KOPT-K1 (cell line): ENCODE data around the gene CAMK2D.
"Not testable (repeated sequence)": the region's sequence is repeated elsewhere in the genome, so short reads cannot be mapped to it uniquely, and the experiment has no call there.

Experiments used
- H3K27ac ChIP-seq: fragments of 200-600 bp; sonication (generic); 2 replicates; pipeline ENCODE4 v1.5.1; 2016; ENCODE audit warnings: antibody characterized with exemption, mild to moderate bottlenecking, low read depth, low read length; ENCODE audit not compliant: poor library complexity, severe bottlenecking
- H3K36me3 ChIP-seq: fragments of 200-600 bp; sonication (generic); 2 replicates; pipeline ENCODE4 v1.5.1; 2017; ENCODE audit warnings: antibody characterized with exemption, mild to moderate bottlenecking, low read length, moderate library complexity; ENCODE audit not compliant: insufficient read depth
- H3K9me3 ChIP-seq: fragments of 200-600 bp; sonication (generic); 2 replicates; pipeline ENCODE4 v1.5.1; 2017; ENCODE audit warnings: antibody characterized with exemption, low read length, mild to moderate bottlenecking; ENCODE audit not compliant: insufficient read depth, poor library complexity, severe bottlenecking

Gene CAMK2D

DNA sequence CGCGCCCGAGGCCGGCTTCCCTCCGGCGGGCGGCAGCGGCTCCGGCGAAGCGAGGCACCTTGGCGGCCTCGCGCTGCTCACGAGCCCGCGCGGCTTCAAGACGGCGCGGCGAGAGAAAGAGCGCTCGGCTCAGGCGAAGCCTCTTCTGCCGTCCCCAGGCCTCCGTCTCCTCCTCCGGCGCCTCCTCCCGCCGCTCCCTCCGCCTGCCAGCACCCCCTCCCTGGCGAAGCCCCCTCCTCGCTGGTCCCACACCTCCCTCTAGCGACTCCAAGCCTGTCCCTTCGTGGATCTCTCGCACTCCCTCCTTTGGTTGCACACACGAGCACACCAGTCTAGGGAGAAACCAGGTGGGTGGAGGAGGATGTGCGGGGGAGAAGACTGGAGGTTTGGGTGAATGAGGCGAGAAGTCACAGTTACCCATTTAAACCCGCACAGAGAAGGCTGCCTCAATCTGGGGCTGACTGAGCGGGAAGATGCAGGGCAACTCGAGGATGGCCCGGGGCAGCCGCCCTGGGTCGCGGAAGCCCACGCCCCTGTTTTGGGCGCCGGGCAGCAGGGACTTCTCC, at the start of gene CAMK2D:
Gene CAMK2D (minus strand): TSS at position 119 of the 566 bp plus-strand sequence. CDS start 670 bp downstream, outside the sequence.
- no peaks in the 10 kb centered on the region for H3K9me3 ChIP-seq
- peak within 1 kb of the TSS; percentile 98 for H3K27ac ChIP-seq
- H3K36me3 ChIP-seq: peaks cover 17% of the 10 kb centered on the region

DNA sequence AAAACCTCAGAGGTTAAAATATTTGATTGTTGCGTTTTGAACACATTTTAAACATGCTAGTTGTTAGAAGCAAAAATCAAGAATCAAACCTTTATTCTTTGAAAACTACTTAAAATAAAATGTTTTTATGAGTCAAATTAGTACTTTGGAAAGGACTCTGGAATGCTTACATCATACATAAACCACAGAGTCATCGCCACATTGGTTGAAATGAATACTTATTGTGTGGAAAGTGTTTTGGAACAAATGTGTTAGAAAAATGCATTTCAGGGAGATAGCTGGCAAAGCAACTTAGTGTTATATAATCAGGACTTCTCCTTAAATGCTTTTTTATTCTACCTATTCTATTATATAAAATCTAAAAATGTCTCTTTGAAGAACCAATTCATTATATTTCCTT, 49.4 kb upstream of the CAMK2D start:
- H3K27ac ChIP-seq: no peak overlapping the region
- no peaks in the 10 kb centered on the region for H3K36me3 ChIP-seq
- H3K9me3 ChIP-seq: no peaks in the 10 kb centered on the region

DNA sequence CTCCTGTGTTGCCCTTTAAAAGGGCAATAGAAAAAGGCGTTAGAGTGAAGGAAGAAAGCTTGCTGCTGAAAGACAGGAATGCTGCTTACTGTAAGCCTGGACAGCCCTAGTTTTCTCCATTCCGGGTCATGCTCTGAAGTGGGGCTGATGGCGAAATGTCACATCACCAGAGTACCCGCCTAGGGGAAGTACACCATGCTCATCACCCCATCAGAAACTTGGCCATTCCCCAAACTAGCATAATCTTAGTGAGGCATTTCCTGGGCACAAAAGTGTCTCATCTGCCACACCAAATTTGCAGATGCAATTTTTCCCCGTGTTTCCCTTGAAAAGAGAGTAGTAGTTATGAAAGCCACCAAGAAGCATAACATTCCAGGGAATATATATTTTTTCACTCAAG, 47.8 kb upstream of the CAMK2D start:
- Histone ChIP-seq H3K36me3 (no peaks in the 10 kb centered on the region), H3K9me3 (no peaks in the 10 kb centered on the region), H3K27ac (no peak overlapping the region)

DNA sequence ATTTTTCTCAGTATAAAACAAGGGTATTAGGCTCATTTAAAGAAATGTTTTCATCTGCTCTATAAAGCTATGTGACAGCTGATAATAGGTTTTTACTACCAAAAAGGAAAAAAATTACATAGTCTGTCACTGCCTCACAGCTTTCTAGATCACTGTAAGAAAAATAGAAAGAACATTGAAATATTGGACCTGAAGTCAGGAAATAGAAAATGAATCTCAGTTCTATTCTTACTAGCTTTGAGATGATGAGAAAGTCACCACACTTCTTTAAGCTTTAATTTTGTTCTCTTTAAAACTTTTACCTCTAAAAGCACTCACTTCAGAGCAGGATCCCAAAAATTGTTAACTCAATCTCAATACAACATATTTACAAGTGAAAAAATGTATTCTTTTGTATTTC, 45.3 kb upstream of the CAMK2D start:
- H3K36me3 ChIP-seq: no peaks in the 10 kb centered on the region
- H3K9me3 ChIP-seq: peaks cover 7% of the 10 kb centered on the region
- H3K27ac ChIP-seq: no peak overlapping the region

DNA sequence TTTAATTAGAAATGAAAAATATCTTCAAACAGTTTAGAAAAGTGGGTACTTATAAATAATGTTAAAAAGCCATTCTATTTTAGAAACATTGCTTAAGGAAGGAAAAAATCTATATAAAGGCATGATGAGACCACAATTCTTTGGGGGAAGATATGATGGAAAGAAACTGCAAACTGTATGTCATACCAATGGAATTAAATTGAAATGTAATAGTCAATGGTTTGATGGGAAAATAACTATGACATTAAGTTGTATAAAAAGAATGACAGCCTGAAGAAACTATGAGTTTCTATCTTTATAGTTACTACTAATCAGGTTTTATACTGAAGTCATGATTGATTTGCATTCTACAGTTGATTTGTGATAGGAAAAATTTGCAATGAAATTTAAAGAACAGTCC, 40.3 kb upstream of the CAMK2D start:
- Histone ChIP-seq H3K36me3 (no peaks in the 10 kb centered on the region), H3K27ac (no peak overlapping the region), H3K9me3 (peaks cover 7% of the 10 kb centered on the region)

DNA sequence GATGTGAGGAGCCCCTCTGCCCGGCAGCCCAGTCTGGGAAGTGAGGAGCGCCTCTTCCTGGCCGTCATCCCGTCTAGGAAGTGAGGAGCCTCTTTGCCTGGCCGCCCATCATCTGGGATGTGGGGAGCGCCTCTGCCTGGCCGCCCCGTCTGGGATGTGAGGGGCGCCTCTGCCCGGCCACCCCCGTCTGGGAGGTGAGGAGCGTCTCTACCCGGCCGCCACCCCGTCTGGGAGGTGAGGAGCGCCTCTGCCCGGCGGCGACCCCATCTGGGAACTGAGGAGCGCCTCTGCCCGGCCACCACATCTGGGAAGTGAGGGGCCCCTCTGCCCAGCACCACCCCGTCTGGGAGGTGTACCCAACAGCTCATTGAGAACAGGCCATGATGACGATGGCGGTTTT, 34.8 kb upstream of the CAMK2D start:
- H3K27ac ChIP-seq, H3K36me3 ChIP-seq: not testable (repeated sequence)
- H3K9me3 ChIP-seq: peaks cover 13% of the 10 kb centered on the region

DNA sequence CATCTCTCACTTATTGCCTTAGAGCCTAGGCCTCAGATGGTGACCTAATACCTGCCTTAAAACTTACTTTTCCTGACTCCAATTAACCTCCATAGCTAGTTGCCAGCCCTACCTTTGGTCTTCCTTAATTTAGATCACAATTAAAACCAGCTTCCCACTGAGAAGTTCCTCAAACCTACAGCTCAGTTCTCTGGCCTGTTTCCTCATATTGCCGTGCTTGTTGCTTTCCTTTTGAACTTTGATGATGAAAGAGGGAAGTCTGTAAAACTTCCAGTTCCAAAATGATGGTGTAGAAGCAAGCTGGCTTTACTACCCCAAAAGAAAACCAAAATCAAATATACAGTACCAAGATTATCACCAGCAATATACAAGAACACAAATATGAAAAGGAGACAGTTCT, 28.9 kb upstream of the CAMK2D start:
- Histone ChIP-seq H3K27ac (no peak overlapping the region), H3K9me3 (peaks cover 18% of the 10 kb centered on the region), H3K36me3 (no peaks in the 10 kb centered on the region)

DNA sequence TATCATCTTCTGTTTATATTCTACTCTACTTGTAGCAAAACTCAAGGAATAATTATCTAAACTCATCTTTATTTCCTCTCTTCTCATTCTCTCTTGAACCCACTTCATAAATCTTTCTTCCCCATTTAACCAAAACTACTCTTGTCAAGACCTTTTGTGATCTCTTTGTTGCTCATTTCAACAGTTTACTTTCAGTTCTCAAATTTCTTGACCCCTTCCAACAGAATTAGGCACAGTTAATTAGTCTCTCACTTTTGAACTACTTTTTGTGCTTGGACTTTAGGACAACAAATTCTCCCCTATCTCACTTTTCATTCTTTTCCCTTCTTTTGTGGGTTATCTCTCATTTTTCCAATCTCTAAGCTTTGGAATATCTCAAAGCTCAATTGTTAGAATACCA, 27.4 kb upstream of the CAMK2D start:
- Histone ChIP-seq H3K9me3 (peaks cover 18% of the 10 kb centered on the region), H3K36me3 (no peaks in the 10 kb centered on the region), H3K27ac (no peak overlapping the region)

DNA sequence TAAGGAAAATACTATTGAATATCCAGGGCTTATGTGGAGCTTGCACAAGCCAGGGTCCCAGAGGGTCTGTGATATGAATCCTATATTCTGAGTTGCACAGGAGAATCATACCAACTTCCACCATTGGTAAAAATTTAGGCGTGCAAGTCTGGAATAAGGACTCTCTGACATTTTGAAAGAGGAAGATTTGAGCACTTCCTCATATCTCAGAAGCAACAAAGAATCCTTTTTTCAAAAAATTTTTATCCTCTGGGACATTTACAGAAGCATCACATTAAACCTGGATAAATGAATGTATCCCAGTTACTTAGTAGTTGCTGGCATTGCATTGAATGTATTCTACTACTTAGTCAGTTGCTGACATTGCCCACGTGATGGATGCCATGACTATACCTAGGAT, 24.2 kb upstream of the CAMK2D start:
- Histone ChIP-seq H3K9me3 (peaks cover 5% of the 10 kb centered on the region), H3K36me3 (no peaks in the 10 kb centered on the region), H3K27ac (no peak overlapping the region)

DNA sequence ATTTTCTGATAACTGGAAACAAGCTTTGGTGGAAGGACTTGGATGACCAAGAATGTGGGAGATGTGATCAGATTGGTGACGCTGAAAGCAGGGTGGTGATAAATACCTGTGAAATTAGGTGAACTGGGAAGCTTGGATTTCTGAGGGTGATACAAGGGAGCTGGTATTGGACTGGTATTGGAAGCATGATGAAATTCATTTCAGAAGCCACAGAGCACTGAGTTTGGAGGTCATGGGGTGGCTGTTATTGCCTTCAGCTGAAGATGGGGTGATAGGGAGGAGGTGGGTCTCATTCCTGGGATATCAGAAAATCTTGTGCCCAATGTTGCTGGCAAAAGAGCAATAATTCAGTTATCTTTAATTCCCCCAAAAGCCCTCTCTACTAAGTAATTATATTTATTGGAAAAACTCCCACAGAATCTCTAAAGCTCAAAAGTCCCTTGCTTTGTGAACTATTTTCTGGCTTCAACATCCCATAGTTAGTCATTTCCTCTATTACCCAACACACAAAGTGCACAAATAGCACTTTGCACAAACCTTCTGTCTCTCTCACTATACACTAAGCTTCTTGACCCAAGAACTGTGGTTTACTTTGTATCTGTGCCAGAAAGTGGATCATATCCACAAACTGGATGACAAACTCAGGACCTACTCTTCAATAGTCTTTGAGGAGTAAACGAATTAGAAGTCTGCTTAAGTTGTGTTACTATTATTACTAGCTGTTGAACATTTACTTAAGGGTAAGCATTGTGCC, 23.1 kb upstream of the CAMK2D start:
- Histone ChIP-seq H3K36me3 (no peaks in the 10 kb centered on the region), H3K9me3 (no peaks in the 10 kb centered on the region), H3K27ac (no peak overlapping the region)

DNA sequence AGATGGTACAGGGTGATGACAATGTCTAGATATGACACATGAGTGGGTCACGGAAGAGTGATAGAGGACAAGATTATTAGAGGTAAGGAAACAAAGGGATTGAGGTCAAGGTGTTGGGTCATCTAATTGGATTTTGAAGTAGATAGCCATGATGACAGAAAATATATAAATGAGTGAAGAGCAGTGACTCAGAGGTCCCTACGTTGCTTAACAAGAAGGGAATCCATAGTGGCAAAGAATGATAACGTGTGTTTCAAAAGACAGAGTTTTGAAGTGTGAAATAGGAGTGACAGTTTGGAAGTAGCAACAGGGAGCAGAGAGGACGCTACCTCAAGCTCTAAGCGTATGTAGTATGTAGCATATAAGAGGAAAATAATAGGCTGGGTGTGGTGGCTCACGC, 22.2 kb upstream of the CAMK2D start:
- Histone ChIP-seq H3K9me3 (no peaks in the 10 kb centered on the region), H3K36me3 (no peaks in the 10 kb centered on the region), H3K27ac (no peak overlapping the region)

DNA sequence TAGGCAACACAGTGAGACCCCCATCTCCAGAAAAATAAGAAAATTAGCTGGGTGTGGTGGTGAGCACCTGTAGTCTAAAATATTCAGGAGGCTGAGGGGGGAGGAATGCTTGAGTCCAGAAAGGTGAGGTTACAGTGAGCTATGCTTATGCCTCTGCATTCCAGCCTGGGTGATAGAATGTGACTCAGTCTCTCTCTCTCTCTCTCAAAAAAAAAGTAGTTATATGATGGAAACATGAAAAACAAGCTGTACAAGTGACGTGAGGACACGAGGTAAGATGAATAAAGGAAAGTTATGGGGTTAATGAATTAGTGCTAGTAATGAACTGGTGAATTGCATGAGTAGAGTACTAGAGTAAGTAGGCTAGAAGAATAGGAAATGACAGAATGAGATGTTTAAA, 21.8 kb upstream of the CAMK2D start:
- no peak overlapping the region for H3K27ac ChIP-seq
- H3K9me3 ChIP-seq: no peaks in the 10 kb centered on the region
- no peaks in the 10 kb centered on the region for H3K36me3 ChIP-seq

DNA sequence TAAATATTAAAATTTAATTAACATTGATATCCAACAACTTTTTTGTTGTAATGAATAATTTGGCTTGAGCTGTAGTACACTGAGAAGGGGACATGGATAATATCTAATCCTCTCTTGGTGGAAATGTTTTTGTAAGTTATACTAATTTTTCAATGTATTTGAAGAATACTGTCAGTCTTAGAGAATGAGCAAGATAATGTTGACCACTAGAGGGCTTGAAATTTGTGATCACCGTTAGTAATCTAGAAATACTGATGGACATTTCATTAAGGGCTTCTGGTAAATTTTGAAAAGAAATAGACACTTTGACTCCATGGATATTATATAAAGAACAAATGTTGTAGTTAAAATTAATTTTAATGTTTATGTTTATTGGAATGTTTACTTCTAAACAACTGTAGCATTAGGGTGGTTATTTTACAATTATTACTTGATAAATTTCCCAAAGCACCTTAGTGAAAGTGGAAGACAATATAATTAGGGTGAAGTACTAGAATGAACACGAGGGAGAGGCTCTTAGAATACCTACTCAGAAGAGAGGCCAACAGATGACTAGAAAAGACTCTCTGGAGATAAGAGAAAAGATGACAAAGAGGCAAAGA, 20.0 kb upstream of the CAMK2D start:
- Histone ChIP-seq H3K9me3 (no peaks in the 10 kb centered on the region), H3K27ac (no peak overlapping the region), H3K36me3 (no peaks in the 10 kb centered on the region)

DNA sequence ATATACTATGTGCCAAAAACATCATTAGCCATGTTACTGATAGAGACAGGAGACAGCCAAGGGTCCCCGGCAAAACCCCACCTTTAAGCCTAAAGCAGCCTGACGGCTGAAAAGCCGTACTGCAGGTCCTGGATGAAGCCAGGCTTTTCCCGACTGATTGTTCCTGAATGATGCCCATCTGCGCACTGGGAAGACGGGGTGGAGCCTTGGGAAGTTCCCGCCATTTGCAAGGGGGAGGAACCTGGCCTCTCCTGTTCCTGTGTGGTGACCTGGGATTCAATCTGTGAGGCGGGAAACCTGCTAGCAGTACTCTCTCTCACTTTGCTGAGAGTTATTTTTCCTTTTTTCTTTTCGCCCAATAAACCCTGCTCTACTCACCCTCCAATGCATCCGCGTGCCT, 15.1 kb upstream of the CAMK2D start:
- peaks cover 7% of the 10 kb centered on the region for H3K9me3 ChIP-seq
- H3K36me3 ChIP-seq: no peaks in the 10 kb centered on the region
- no peak overlapping the region for H3K27ac ChIP-seq

DNA sequence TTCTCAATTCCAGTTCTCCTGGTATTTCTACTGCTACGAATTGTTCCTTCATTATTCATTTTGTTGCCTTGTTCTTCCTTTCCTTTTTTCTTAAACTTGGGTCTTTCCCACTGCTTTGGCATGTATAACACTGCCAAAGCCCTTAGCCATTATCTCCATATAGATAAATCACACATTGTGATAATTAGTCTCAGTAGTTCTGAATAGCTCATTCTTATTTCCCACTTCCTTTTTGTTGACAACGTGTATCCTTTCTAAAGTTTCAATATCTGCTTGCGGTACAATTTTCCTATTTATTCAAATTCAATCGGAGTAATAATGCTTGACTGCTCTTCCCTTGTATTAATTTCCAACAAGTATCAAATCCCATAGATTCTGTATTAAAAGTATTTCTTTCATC, 14.5 kb upstream of the CAMK2D start:
- peaks cover 7% of the 10 kb centered on the region for H3K9me3 ChIP-seq
- H3K36me3 ChIP-seq: no peaks in the 10 kb centered on the region
- H3K27ac ChIP-seq: no peak overlapping the region

DNA sequence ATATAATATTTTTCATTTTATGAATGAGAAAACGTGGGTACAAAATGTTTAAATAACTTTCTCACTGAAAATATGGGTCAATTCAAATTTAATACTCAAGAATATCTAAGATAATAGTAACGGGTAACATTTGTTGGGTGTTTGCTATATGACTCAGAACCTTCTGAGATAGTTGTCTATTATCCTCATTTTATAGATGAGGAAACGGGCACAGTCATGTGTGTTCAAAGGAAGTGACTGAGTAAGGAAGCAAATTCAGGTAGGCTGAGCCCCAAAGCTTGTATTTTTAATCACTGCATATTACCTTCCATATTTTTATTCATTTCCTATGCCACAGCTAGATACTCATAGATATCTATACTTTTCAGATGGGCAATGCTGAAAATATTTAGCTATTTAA, 12.2 kb upstream of the CAMK2D start:
- Histone ChIP-seq H3K9me3 (peaks cover 7% of the 10 kb centered on the region), H3K36me3 (no peaks in the 10 kb centered on the region), H3K27ac (no peak overlapping the region)
